HL-60 (cell line): ENCODE measurements around the gene GNA14.

ENCODE experiments used
- CTCF ChIP-seq: IDR thresholded peaks from one replicate; pipeline ENCODE4 v1.5.1; 2011; ENCODE audit warnings: low read length, control low read depth, inconsistent platforms; ENCODE audit not compliant: insufficient read depth
- GABPA ChIP-seq: IDR thresholded peaks from 2 replicates; pipeline ENCODE4 v1.6.1; 2012; ENCODE audit warnings: low read depth
- POLR2AphosphoS5 ChIP-seq: IDR thresholded peaks from 2 replicates; pipeline ENCODE4 v1.6.1; 2012; ENCODE audit warnings: low read depth
- REST ChIP-seq: IDR thresholded peaks from 2 replicates; pipeline ENCODE4 v1.6.1; 2012; ENCODE audit warnings: low read depth; ENCODE audit not compliant: insufficient replicate concordance
- SPI1 ChIP-seq: IDR thresholded peaks from 2 replicates; pipeline ENCODE4 v1.6.1; 2012; ENCODE audit warnings: low read depth, mild to moderate bottlenecking, borderline replicate concordance

GRCh38 chr9:77677957-77678535 is 29.9 kb upstream of the GNA14 start:
- TF ChIP-seq CTCF (no peak), POLR2AphosphoS5 (no peak), REST (no peak), GABPA (no peak), SPI1 (no peak)
